A549 (cell line): Measurements from ENCODE around the gene CACNB1. TPM values are rescaled to one million over a fixed set of nuclear protein-coding genes. Genes with fewer than 3 reads are reported as not detected.

Source experiments
- ATAC-seq, 2 experiments: fragments of 200-7000 bp in 1 of 2; fragments of >200 bp in 1 of 2; cut with Nextera tagmentation in 1 of 2; cut with Tn5 transposase in 1 of 2; 3 replicates each; pipeline versions ENCODE4 v1.8.0 to v1.9.1; 2018 to 2020; ENCODE audit warnings: mild to moderate bottlenecking in 1 of 2, moderate library complexity in 1 of 2
- CTCF ChIA-PET: fragments of 300-600 bp; sonication (Branson Sonifier 250); formaldehyde crosslinking; extraction: SDS; loops from one replicate; lab custom pipeline; 2021; ENCODE audit warnings: antibody characterized with exemption, inconsistent platforms; lab: Yijun Ruan, JAX
- POLR2A ChIA-PET: fragments of 350-600 bp; formaldehyde crosslinking; extraction: SDS; loops from one replicate; lab custom pipeline; 2021; ENCODE audit warnings: antibody characterized with exemption, inconsistent platforms; lab: Yijun Ruan, JAX
- DNase-seq, 2 experiments: peaks; one replicate each; pipeline versions ENCODE4 v3.0.0 to v3.0.0-alpha.2; 2011 to 2016; ENCODE audit warnings: low read depth in 1 of 2, low spot score in 1 of 2
- FAIRE-seq: peaks from 2 replicates; lab custom pipeline; 2011; peaks lifted over from hg19 to GRCh38; lab: Jason Lieb, UNC
- H3K27ac ChIP-seq, 2 experiments: fragments of >200 bp; sonication (Bioruptor Twin); formaldehyde crosslinking; 3 replicates each; pipeline ENCODE4 v1.5.1; 2016 to 2017
- H3K4me1 ChIP-seq: fragments of >200 bp; sonication (Bioruptor Twin); formaldehyde crosslinking; 3 replicates; pipeline ENCODE4 v1.6.1; 2016
- H3K4me2 ChIP-seq: fragments of >200 bp; sonication (Bioruptor Twin); formaldehyde crosslinking; 3 replicates; pipeline ENCODE4 v1.6.1; 2016
- H3K4me3 ChIP-seq: fragments of >200 bp; sonication (Bioruptor Twin); formaldehyde crosslinking; 3 replicates; pipeline ENCODE4 v1.5.1; 2016
- H3K9me3 ChIP-seq: fragments of >200 bp; sonication (Bioruptor Twin); formaldehyde crosslinking; 3 replicates; pipeline ENCODE4 v1.6.1; 2016
- CBX2 ChIP-seq: fragments of 200-600 bp; sonication (generic); IDR thresholded peaks from 2 replicates; pipeline ENCODE4 v1.6.1; 2016; ENCODE audit warnings: low read depth, mild to moderate bottlenecking, borderline replicate concordance
- EHF ChIP-seq: fragments of 250-450 bp; sonication (Bioruptor Pico); IDR thresholded peaks from 2 replicates; pipeline ENCODE4 v1.5.0; 2020; ENCODE audit warnings: mild to moderate bottlenecking
- FOSL2 ChIP-seq, 2 experiments: fragments of 450-650 bp in 1 of 2; fragments of >200 bp in 1 of 2; sonication (Bioruptor Twin) in 1 of 2; formaldehyde crosslinking; IDR thresholded peaks; 2 replicates each; pipeline versions ENCODE4 v1.5.0 to v1.6.1; 2016 to 2020; ENCODE audit warnings: mild to moderate bottlenecking in 1 of 2, moderate library complexity in 1 of 2
- FOXS1 ChIP-seq: fragments of 250-450 bp; sonication (Bioruptor Pico); IDR thresholded peaks from 2 replicates; pipeline ENCODE4 v1.5.0; 2020; ENCODE audit warnings: mild to moderate bottlenecking, moderate library complexity
- HDAC2 ChIP-seq: fragments of 200-600 bp; sonication (generic); IDR thresholded peaks from 2 replicates; pipeline ENCODE4 v1.6.1; 2016
- MAFK ChIP-seq: fragments of 450-650 bp; IDR thresholded peaks from 2 replicates; pipeline ENCODE4 v1.6.1; 2014; ENCODE audit not compliant: partially characterized antibody
- MYC ChIP-seq: IDR thresholded peaks from 2 replicates; pipeline ENCODE4 v1.6.1; 2012; ENCODE audit warnings: mild to moderate bottlenecking, inconsistent platforms, low read length, improper control_type of control experiment, borderline replicate concordance
- NR3C1 ChIP-seq: fragments of >200 bp; sonication (Bioruptor Twin); formaldehyde crosslinking; IDR thresholded peaks from 3 replicates; pipeline ENCODE4 v1.6.1; 2017
- POLR2A ChIP-seq: IDR thresholded peaks from 2 replicates; pipeline ENCODE4 v1.6.1; 2012; ENCODE audit warnings: mild to moderate bottlenecking, low read length
- RARB ChIP-seq: fragments of 250-450 bp; sonication (Bioruptor Pico); IDR thresholded peaks from 2 replicates; pipeline ENCODE4 v1.8.0; 2021; ENCODE audit warnings: mild to moderate bottlenecking, moderate library complexity
- RCOR1 ChIP-seq: fragments of 150-350 bp; IDR thresholded peaks from 2 replicates; pipeline ENCODE4 v1.6.1; 2014; ENCODE audit warnings: antibody characterized with exemption, low read length, low read depth
- SREBF2 ChIP-seq: fragments of 450-650 bp; IDR thresholded peaks from 2 replicates; pipeline ENCODE4 v1.6.1; 2014; ENCODE audit warnings: mild to moderate bottlenecking, moderate library complexity
- TP53 ChIP-seq: fragments of 250-450 bp; sonication (Bioruptor Pico); IDR thresholded peaks from 2 replicates; pipeline ENCODE4 v1.5.0; 2021; ENCODE audit warnings: mild to moderate bottlenecking, moderate library complexity
- ZFP36 ChIP-seq: fragments of 450-650 bp; IDR thresholded peaks from 2 replicates; pipeline ENCODE4 v1.6.1; 2014; ENCODE audit warnings: borderline replicate concordance; ENCODE audit not compliant: partially characterized antibody
- WGBS: methylation state at CpG from one replicate; pipeline ENCODE4 v1.1.6; 2017; ENCODE audit errors: missing lambda C conversion rate; 5-methylcytosine and 5-hydroxymethylcytosine counted together
- polyA plus RNA-seq, 4 experiments: library from polyadenylated mRNA; depleted of rRNA in 3 of 4; stranded (reverse); fragments of >200 nt; fragmentation: RNase III in 1 of 4; extraction: RNeasy Plus Mini Kit Qiagen cat#74134 plus additional on column Dnase treatment in 1 of 4; gene quantifications; 2 replicates in 3 of 4; 3 replicates in 1 of 4; pipeline ENCODE4 v1.2.3, GENCODE V29; 2011 to 2017
- TF ChIP-seq, protein P1 (sequence below): IDR thresholded peaks from 2 replicates; pipeline ENCODE4 v1.6.1; 2012
- TF ChIP-seq, protein P2 (sequence below): fragments of >200 bp; sonication (Bioruptor Twin); formaldehyde crosslinking; IDR thresholded peaks from 3 replicates; pipeline ENCODE4 v1.6.1; 2016
- TF ChIP-seq, protein P3 (sequence below): fragments of 250-450 bp; sonication (Bioruptor Pico); IDR thresholded peaks from 2 replicates; pipeline ENCODE4 v1.5.0; 2021; ENCODE audit warnings: mild to moderate bottlenecking, moderate library complexity, borderline replicate concordance

Gene CACNB1
- polyA plus RNA-seq, 2 of the 4 experiments (the other 2 are of a cell fraction) = 3.6 to 3.9 TPM

DNA sequence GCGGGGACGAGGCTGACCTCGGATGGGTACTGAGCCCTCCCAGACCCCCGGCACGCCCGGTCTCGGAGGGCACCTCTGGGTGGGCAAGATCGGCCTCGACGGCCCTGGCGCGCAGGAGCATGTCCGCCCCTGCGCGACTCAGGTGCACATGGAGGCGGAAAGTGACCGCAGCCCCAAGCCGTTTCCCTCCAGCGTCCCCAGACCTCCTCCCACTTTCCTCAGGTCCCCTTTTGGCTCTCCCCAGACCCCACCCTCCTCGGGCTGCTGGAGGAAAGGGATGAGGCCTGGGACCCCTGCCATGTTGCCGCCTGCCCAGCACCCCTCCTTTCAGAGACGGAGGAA lies 12.6 kb upstream of the CACNB1 start (continued):
- TF ChIP-seq EHF (CRISPR knock-in tag) (no peak), TP53 (no peak), RARB (CRISPR knock-in tag) (no peak)
- TF ChIP-seq, protein P1, sequence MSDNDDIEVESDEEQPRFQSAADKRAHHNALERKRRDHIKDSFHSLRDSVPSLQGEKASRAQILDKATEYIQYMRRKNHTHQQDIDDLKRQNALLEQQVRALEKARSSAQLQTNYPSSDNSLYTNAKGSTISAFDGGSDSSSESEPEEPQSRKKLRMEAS = no peak

DNA sequence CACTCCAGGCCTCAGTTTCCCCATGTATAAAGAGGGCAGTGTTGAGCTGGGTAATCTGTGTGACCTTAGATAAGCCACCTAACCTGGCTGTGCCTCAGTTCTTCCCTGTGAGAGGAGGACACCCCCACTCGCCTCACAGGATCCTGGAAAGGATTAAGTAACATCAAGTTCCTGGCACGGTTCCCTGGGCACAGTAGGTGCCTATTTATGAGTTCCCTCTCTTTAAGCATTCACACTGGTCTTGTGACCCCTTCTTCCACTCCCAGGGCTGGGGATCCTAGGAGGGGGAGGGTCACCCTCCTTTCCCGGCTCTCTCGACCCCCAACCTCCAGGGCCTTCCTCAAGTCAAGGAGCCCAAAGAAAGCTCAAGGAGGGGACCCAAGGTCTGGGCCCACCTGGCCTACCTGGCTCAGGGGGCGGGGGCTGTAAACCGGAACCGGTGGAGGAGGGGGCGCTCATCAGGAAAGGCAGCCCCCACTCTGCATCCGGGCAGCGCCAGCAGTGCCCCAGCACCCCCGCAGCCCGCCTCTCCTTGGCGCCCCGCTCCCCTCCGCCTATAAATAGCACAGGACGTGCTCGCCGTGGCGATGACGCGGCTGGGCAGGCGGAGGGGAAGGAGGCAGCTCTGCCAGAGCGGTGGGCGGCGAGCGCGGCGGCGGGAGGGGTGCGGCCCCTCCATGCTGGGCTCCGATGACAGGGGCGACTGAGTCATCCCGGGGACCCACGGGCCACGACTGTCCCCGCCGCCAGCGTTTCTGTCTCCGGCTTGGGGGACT lies 12.0 kb upstream of the CACNB1 start:
- no peak for FAIRE-seq
- 34% methylated on average over 33 of the region's 39 CpGs for WGBS

DNA sequence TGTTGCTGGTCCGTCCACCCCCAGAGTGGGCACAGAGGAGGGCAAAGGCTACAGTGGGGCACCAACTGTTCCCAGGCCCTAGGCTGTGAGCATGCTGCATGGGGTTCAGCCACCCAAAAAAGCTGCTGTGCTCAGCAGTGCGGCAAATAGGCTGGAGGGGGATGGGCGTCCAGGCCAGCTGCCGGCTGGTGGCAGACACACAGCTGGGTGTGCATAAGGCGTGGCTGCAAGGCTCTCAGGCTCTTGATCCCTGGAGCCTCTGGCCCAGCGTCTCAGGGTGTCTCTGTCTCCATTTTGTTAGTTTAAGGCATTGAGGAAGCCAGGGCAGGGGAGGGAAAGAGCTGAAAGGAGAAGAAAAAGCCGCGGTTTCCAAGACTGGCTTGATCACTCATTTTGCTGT lies 11.4 kb upstream of the CACNB1 start:
- FAIRE-seq (no peak), ATAC-seq (peak; percentile 11 to 23; a peak in 4 of 6 replicates)
- peaks cover 30% of the 10 kb centered on the region for H3K4me1 ChIP-seq
- no peak overlapping the region for H3K4me3 ChIP-seq
- no peaks in the 10 kb centered on the region for H3K9me3 ChIP-seq
- WGBS = 48% methylated on average over 8 of the region's 8 CpGs
- POLR2A ChIA-PET = interaction anchor here (0.6 to 2.4 kb wide), 3 partner anchors 9 to 357 kb away, joined by 3 to 16 read pairs (median 9); partner anchors contain the start of gene RPL19
- CTCF ChIA-PET = interaction anchor here (1.4 to 31.5 kb wide), 8 partner anchors 9 to 414 kb away, joined by 4 to 1140 read pairs (median 7); partner anchors contain the start of gene RPL19
- H3K27ac ChIP-seq = peak overlapping the region; percentile 64 to 73; a peak in 3 of 6 replicates
- H3K4me2 ChIP-seq = peak overlapping the region; percentile 72
- TF ChIP-seq RCOR1 (no peak), POLR2A (no peak), TP53 (no peak), MAFK (peak; percentile 31)
- TF ChIP-seq, protein P2, sequence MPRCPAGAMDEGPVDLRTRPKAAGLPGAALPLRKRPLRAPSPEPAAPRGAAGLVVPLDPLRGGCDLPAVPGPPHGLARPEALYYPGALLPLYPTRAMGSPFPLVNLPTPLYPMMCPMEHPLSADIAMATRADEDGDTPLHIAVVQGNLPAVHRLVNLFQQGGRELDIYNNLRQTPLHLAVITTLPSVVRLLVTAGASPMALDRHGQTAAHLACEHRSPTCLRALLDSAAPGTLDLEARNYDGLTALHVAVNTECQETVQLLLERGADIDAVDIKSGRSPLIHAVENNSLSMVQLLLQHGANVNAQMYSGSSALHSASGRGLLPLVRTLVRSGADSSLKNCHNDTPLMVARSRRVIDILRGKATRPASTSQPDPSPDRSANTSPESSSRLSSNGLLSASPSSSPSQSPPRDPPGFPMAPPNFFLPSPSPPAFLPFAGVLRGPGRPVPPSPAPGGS = no peak
- TF ChIP-seq, all 56 proteins: peak for 1
- DNase-seq = peak in 1 of 2 experiments; percentile 54

More for the DNA sequence above, 12.0 kb upstream of the CACNB1 start:
- Histone ChIP-seq H3K4me1 (peaks cover 34% of the 10 kb centered on the region), H3K4me3 (peak overlapping the region; percentile 25; the same call in 2 of the 3 replicates), H3K4me2 (peak overlapping the region; percentile 72), H3K9me3 (no peaks in the 10 kb centered on the region), H3K27ac (peak overlapping the region; percentile 64 to 73; a peak in 4 of 6 replicates)
- ATAC-seq (no peak), DNase-seq (no peak)
- no peak for TF ChIP-seq FOSL2 (IDR thresholded peaks at IDR 0.05)
- peak; percentile 41; the same call in 1 of the 2 replicates for TF ChIP-seq FOSL2 (CRISPR knock-in tag; IDR thresholded peaks at IDR 0.05)
- no peak for TF ChIP-seq HDAC2
- POLR2A ChIA-PET = interaction anchor here (0.6 to 2.4 kb wide), 2 partner anchors 10 to 173 kb away, joined by 9 to 16 read pairs; partner anchors contain the start of gene RPL19
- CTCF ChIA-PET = interaction anchor here (1.4 to 31.5 kb wide), 6 partner anchors 10 to 413 kb away, joined by 4 to 1140 read pairs (median 26); partner anchors contain the start of gene RPL19

DNA sequence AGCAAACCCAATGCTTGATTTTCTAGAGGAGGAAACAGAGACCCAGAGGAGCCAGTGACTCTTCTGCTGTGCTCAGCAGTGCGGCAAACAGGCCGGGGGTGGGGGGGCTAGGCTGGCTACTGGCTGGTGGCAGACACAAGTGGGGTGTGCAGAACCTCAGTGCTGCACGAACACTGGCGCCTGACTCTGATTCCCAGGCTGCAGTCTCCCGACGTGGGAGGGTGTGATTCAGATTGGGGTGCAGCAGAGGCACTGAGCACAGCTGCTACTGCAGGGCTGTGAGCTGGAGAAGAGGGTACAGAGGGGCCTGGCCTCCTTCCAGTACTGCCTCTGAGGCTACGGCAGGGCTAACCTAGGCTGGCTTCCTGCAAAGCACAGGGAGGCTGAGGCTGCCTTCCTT lies 10.7 kb upstream of the CACNB1 start:
- ChIA-PET CTCF (interaction anchor here (1.0 to 31.5 kb wide), 12 partner anchors 11 to 415 kb away, joined by 4 to 1140 read pairs (median 10); no protein-coding TSS in a partner anchor), POLR2A (interaction anchor here (0.9 to 2.4 kb wide), 2 partner anchors 8 to 356 kb away, joined by 3 to 16 read pairs; partner anchors contain the start of gene RPL19)
- Histone ChIP-seq H3K27ac (no peak overlapping the region; a peak in 1 of 6 replicates), H3K9me3 (no peaks in the 10 kb centered on the region), H3K4me2 (no peak overlapping the region), H3K4me1 (peaks cover 22% of the 10 kb centered on the region), H3K4me3 (no peak overlapping the region)
- 71% methylated on average over 7 of the region's 7 CpGs for WGBS
- FAIRE-seq = no peak
- TF ChIP-seq MAFK = no peak
- no peak for TF ChIP-seq NR3C1
- no peak for TF ChIP-seq CBX2
- TF ChIP-seq, protein P1 = no peak
- no peak for TF ChIP-seq POLR2A
- no peak for TF ChIP-seq SREBF2
- no peak for TF ChIP-seq ZFP36
- no peak for TF ChIP-seq MYC
- TF ChIP-seq FOXS1 (CRISPR knock-in tag) = no peak
- TF ChIP-seq, protein P3, sequence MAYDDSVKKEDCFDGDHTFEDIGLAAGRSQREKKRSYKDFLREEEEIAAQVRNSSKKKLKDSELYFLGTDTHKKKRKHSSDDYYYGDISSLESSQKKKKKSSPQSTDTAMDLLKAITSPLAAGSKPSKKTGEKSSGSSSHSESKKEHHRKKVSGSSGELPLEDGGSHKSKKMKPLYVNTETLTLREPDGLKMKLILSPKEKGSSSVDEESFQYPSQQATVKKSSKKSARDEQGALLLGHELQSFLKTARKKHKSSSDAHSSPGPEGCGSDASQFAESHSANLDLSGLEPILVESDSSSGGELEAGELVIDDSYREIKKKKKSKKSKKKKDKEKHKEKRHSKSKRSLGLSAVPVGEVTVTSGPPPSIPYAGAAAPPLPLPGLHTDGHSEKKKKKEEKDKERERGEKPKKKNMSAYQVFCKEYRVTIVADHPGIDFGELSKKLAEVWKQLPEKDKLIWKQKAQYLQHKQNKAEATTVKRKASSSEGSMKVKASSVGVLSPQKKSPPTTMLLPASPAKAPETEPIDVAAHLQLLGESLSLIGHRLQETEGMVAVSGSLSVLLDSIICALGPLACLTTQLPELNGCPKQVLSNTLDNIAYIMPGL (CRISPR knock-in tag) = no peak
- peak; percentile 6 to 17; a peak in 4 of 6 replicates for ATAC-seq
- no peak for DNase-seq
